ENCODE results near the gene BSG.

DNA sequence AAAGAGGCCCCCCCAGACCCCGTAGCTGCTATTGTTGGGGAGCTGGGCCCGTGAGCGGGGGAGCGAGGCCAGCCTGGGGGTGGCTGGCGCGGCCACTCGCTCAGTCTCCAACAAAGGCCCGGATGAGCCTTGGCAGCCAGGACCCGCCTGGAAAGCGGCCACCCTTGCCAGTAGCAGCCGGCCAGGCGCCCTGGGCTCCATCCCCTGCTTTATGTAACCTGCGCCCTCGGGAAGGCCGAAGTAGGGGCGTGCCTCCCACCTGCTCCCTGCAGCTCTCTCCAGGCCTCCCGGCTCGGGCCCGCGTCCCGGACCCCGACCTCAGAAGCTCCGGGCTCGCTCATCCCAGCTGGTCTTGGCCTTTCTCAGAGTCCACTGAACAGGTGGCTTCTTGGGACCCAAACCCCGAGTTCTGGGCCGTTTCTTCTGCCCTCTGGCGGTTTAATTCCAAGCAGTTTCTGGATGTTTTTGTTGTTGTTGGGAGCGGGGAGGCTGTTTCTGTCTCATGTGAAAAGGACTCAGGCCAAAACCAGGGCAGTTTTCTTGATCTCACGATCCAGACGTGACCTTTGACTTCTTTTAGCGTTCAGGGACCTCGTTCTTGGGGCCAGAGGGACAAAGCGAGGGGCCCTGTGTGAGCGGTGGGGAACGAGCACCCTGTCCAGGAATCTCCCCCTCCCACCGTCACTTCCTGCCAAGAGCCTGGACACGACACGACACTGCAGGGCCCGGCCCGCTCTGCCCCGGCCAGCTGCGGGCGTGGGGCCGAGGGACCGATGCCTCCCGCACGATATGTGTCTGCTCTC lies 39.6 kb upstream of the BSG start:
- TF ChIP-seq POLR2AphosphoS5 (IDR thresholded peaks at IDR 0.05; ENCODE audit: low read depth, low read length) (no peak), POLR2A (IDR thresholded peaks at IDR 0.05; ENCODE audit: low read depth, low read length) (no peak)

Measured in GM12891 (cell line).